H9 (cell line): ENCODE results near the gene MKNK2. TPM values are rescaled to one million over a fixed set of nuclear protein-coding genes. Genes with fewer than 3 reads are reported as not detected.
A peak's percentile ranks its signal among the peaks of the same experiment; 100 is the strongest.

Source experiments
- DNase-seq: peaks from one replicate; pipeline ENCODE4 v3.0.0-alpha.2; 2017
- H2AFZ ChIP-seq: one replicate; pipeline ENCODE4 v1.6.1; 2013; ENCODE audit warnings: mild to moderate bottlenecking, low read length, control low read depth, moderate library complexity
- H2AK5ac ChIP-seq: 2 replicates; pipeline ENCODE4 v1.6.1; 2013; ENCODE audit warnings: low read length, control low read depth, mixed read lengths; ENCODE audit not compliant: insufficient read length
- H2BK120ac ChIP-seq: one replicate; pipeline ENCODE4 v1.6.1; 2013; ENCODE audit warnings: low read depth, mild to moderate bottlenecking, low read length, control low read depth, inconsistent platforms; ENCODE audit not compliant: poor library complexity, severe bottlenecking
- H2BK12ac ChIP-seq: 2 replicates; pipeline ENCODE4 v1.6.1; 2013; ENCODE audit warnings: low read length, control low read depth, mixed read lengths, low read depth; ENCODE audit not compliant: insufficient read length
- H2BK15ac ChIP-seq: 2 replicates; pipeline ENCODE4 v1.6.1; 2013; ENCODE audit warnings: low read depth, low read length, control low read depth
- H2BK20ac ChIP-seq: one replicate; pipeline ENCODE4 v1.6.1; 2013; ENCODE audit warnings: low read depth, mild to moderate bottlenecking, low read length, control low read depth, inconsistent platforms; ENCODE audit not compliant: poor library complexity, severe bottlenecking
- H2BK5ac ChIP-seq: 2 replicates; pipeline ENCODE4 v1.6.1; 2013; ENCODE audit warnings: low read length, control low read depth, mixed read lengths; ENCODE audit not compliant: insufficient read length
- H3K14ac ChIP-seq: 2 replicates; pipeline ENCODE4 v1.6.1; 2013; ENCODE audit warnings: low read length, control low read depth; ENCODE audit not compliant: insufficient read depth
- H3K18ac ChIP-seq: 2 replicates; pipeline ENCODE4 v1.6.1; 2013; ENCODE audit warnings: low read depth, mild to moderate bottlenecking, mixed read lengths, low read length, control low read depth; ENCODE audit not compliant: insufficient read length
- H3K23ac ChIP-seq: 2 replicates; pipeline ENCODE4 v1.6.1; 2013; ENCODE audit warnings: low read length, control low read depth, mixed read lengths, low read depth; ENCODE audit not compliant: insufficient read length
- H3K23me2 ChIP-seq: 2 replicates; pipeline ENCODE4 v1.6.1; 2013; ENCODE audit warnings: low read depth, mild to moderate bottlenecking, mixed read lengths, low read length, control low read depth; ENCODE audit not compliant: insufficient read length, poor library complexity, severe bottlenecking
- H3K27ac ChIP-seq: 2 replicates; pipeline ENCODE4 v1.5.1; 2013; ENCODE audit warnings: low read length, control low read depth, mixed read lengths, low read depth; ENCODE audit not compliant: insufficient read length
- H3K27me3 ChIP-seq: 2 replicates; pipeline ENCODE4 v1.6.1; 2013; ENCODE audit warnings: low read length, control low read depth, inconsistent platforms; ENCODE audit not compliant: insufficient read depth
- H3K4ac ChIP-seq: 2 replicates; pipeline ENCODE4 v1.6.1; 2013; ENCODE audit warnings: low read depth, mild to moderate bottlenecking, control low read depth, inconsistent platforms, low read length, moderate library complexity
- H3K4me1 ChIP-seq: 2 replicates; pipeline ENCODE4 v1.6.1; 2013; ENCODE audit warnings: low read length, control low read depth, inconsistent platforms; ENCODE audit not compliant: insufficient read depth
- H3K4me2 ChIP-seq: 2 replicates; pipeline ENCODE4 v1.6.1; 2013; ENCODE audit warnings: low read length, control low read depth, mixed read lengths; ENCODE audit not compliant: insufficient read length, insufficient read depth
- H3K56ac ChIP-seq: 2 replicates; pipeline ENCODE4 v1.6.1; 2013; ENCODE audit warnings: low read depth, mild to moderate bottlenecking, mixed read lengths, low read length, control low read depth; ENCODE audit not compliant: insufficient read length
- H3K79me1 ChIP-seq: 2 replicates; pipeline ENCODE4 v1.6.1; 2013; ENCODE audit warnings: low read depth, mild to moderate bottlenecking, moderate library complexity, low read length, control low read depth, inconsistent platforms; ENCODE audit not compliant: insufficient read depth, poor library complexity, severe bottlenecking
- H3K79me2 ChIP-seq: 2 replicates; pipeline ENCODE4 v1.6.1; 2013; ENCODE audit warnings: low read length, control low read depth, inconsistent platforms; ENCODE audit not compliant: insufficient read depth
- H3K9ac ChIP-seq: 2 replicates; pipeline ENCODE4 v1.6.1; 2013; ENCODE audit warnings: low read length, control low read depth, mixed read lengths; ENCODE audit not compliant: insufficient read length; ENCODE audit errors: extremely low read depth
- H3K9me3 ChIP-seq: one replicate; pipeline ENCODE4 v1.6.1; 2013; ENCODE audit warnings: low read depth, low read length, inconsistent platforms; ENCODE audit not compliant: control insufficient read depth
- H3T11ph ChIP-seq: one replicate; pipeline ENCODE4 v1.6.1; 2013; ENCODE audit warnings: mild to moderate bottlenecking, low read length, control low read depth, inconsistent platforms
- H4K20me1 ChIP-seq: one replicate; pipeline ENCODE4 v1.6.1; 2013; ENCODE audit not compliant: control insufficient read depth, insufficient read length, insufficient read depth
- H4K5ac ChIP-seq: 2 replicates; pipeline ENCODE4 v1.6.1; 2013; ENCODE audit warnings: low read depth, mild to moderate bottlenecking, mixed read lengths, low read length, control low read depth; ENCODE audit not compliant: insufficient read length
- H4K8ac ChIP-seq: replicated peaks from 2 replicates; pipeline ENCODE4 v1.6.1; 2013; ENCODE audit warnings: low read length, control low read depth, mixed read lengths, low read depth; ENCODE audit not compliant: insufficient read length
- H4K91ac ChIP-seq: 2 replicates; pipeline ENCODE4 v1.6.1; 2013; ENCODE audit warnings: low read depth, mild to moderate bottlenecking, moderate library complexity, mixed read lengths, low read length, control low read depth; ENCODE audit not compliant: insufficient read length
- H3K27ac Mint-ChIP-seq, 3 experiments: 2 replicates in 2 of 3; 3 replicates in 1 of 3; pipeline ENCODE4 v1.8.0; 2020 to 2021; ENCODE audit warnings: mixed read lengths in 3 of 3, mild to moderate bottlenecking in 1 of 3, moderate library complexity in 1 of 3
- H3K27me3 Mint-ChIP-seq: 2 replicates; pipeline ENCODE4 v1.8.0; 2021; ENCODE audit warnings: low read depth, mild to moderate bottlenecking, moderate library complexity, mixed read lengths
- H3K36me3 Mint-ChIP-seq, 3 experiments: 2 replicates in 2 of 3; 3 replicates in 1 of 3; pipeline ENCODE4 v1.8.0; 2020 to 2021; ENCODE audit warnings: low read depth in 3 of 3, mixed read lengths in 3 of 3; ENCODE audit not compliant: insufficient read depth in 1 of 3
- H3K4me1 Mint-ChIP-seq, 2 experiments: 2 replicates each; pipeline ENCODE4 v1.8.0; 2020; ENCODE audit warnings: mixed read lengths in 2 of 2
- H3K4me3 Mint-ChIP-seq, 2 experiments: 2 replicates in 1 of 2; 3 replicates in 1 of 2; pipeline ENCODE4 v1.8.0; 2020 to 2021; ENCODE audit warnings: mild to moderate bottlenecking in 2 of 2, mixed read lengths in 2 of 2, moderate library complexity in 1 of 2
- H3K9me3 Mint-ChIP-seq, 2 experiments: 2 replicates in 1 of 2; 3 replicates in 1 of 2; pipeline ENCODE4 v1.8.0; 2020; ENCODE audit warnings: mild to moderate bottlenecking in 2 of 2, mixed read lengths in 2 of 2, moderate library complexity in 1 of 2
- CTCF ChIP-seq: fragments of 200-600 bp; sonication (generic); conservative IDR thresholded peaks from 3 replicates; pipeline ENCODE4 v1.8.0; 2021; ENCODE audit warnings: antibody characterized with exemption, mild to moderate bottlenecking
- WGBS: extraction: QIAGEN DNeasy Blood & Tissue Kit; methylation state at CpG from one replicate; pipeline ENCODE4 v1.1.7; 2013; ENCODE audit warnings: missing lambda C conversion rate, low lambda C conversion rate, mixed read lengths; ENCODE audit not compliant: insufficient read length; ENCODE audit errors: extremely low coverage; 5-methylcytosine and 5-hydroxymethylcytosine counted together
- total RNA-seq: library from RNA; stranded (reverse); gene quantifications from 2 replicates; pipeline ENCODE4 v1.2.1, GENCODE V29; 2021

The MKNK2 gene
- total RNA-seq, 1 experiment from 2014 or later, result 153 TPM

- H2BK120ac ChIP-seq, result no peak overlapping the region
- no peak overlapping the region for H2AFZ ChIP-seq
- no peak overlapping the region for H3K23ac ChIP-seq
- no peak overlapping the region for H3K4me2 ChIP-seq
- Mint-ChIP-seq H3K36me3 (peaks cover 7 to 21% (median 20%) of the 10 kb centered on the region in 3 experiments), H3K9me3 (no peaks in the 10 kb centered on the region), H3K27ac (no peak overlapping the region; a peak in 1 of 7 replicates), H3K4me1 (peaks cover 8 to 16% of the 10 kb centered on the region in 2 experiments), H3K27me3 (no peaks in the 10 kb centered on the region), H3K4me3 (no peak overlapping the region)
- H3K56ac ChIP-seq, result no peak overlapping the region
- no peak overlapping the region for H3K9ac ChIP-seq
- no peak overlapping the region for H3K4ac ChIP-seq
- H3K9me3 ChIP-seq, result no peaks in the 10 kb centered on the region
- no peak overlapping the region for H3K27ac ChIP-seq
- H2BK12ac ChIP-seq, result no peak overlapping the region
- H2BK15ac ChIP-seq, result no peak overlapping the region
- H2BK20ac ChIP-seq, result no peak overlapping the region
- no peak overlapping the region; the same call in 1 of the 2 replicates for H3K14ac ChIP-seq
- DNase-seq, result peak; percentile 55
- no peak overlapping the region for H4K91ac ChIP-seq
- peaks cover 4% of the 10 kb centered on the region for H4K20me1 ChIP-seq
- TF ChIP-seq CTCF, result no peak
- H2BK5ac ChIP-seq, result no peak overlapping the region
- H3K79me1 ChIP-seq, result peaks cover 6% of the 10 kb centered on the region
- H3K4me1 ChIP-seq, result no peaks in the 10 kb centered on the region; the same call in 1 of the 2 replicates
- H3K18ac ChIP-seq, result no peak overlapping the region
- H2AK5ac ChIP-seq, result no peak overlapping the region
- H3K27me3 ChIP-seq, result no peaks in the 10 kb centered on the region
- no CpG with 5 or more reads among the region's 11 CpGs for WGBS
- no peak overlapping the region for H3T11ph ChIP-seq
- no peak overlapping the region for H4K8ac ChIP-seq
- H4K5ac ChIP-seq, result no peak overlapping the region
- peaks cover 2% of the 10 kb centered on the region; the same call in 1 of the 2 replicates for H3K79me2 ChIP-seq
- H3K23me2 ChIP-seq, result no peaks in the 10 kb centered on the region
Observed at GRCh38 chr19:2043961-2044708, 6.9 kb downstream of the MKNK2 start.
